GM06990 (cell line): Measurements from ENCODE around the gene PPM1B.

Source experiments
- DNase-seq: peaks from one replicate; pipeline ENCODE4 v3.0.0-alpha.2; 2011; ENCODE audit not compliant: insufficient read length; ENCODE audit errors: extremely low read depth
- H3K27me3 ChIP-seq: replicated peaks from 2 replicates; pipeline ENCODE4 v1.6.0; 2011; ENCODE audit warnings: low read length; ENCODE audit not compliant: control insufficient read depth, insufficient read depth
- H3K36me3 ChIP-seq: 2 replicates; pipeline ENCODE4 v1.5.1; 2011; ENCODE audit warnings: low read length; ENCODE audit not compliant: control insufficient read depth, insufficient read depth
- H3K4me3 ChIP-seq: replicated peaks from 2 replicates; pipeline ENCODE4 v1.5.1; 2011; ENCODE audit warnings: low read depth, mild to moderate bottlenecking, control low read depth, low read length
- CTCF ChIP-seq: IDR thresholded peaks from 2 replicates; pipeline ENCODE4 v1.5.1; 2011; ENCODE audit warnings: low read length, control low read depth, mild to moderate bottlenecking, inconsistent platforms; ENCODE audit not compliant: insufficient read depth, poor library complexity, severe bottlenecking

Gene PPM1B

GRCh38 chr2:44210362-44210761 is 41.7 kb downstream of the PPM1B start:
- DNase-seq: no peak
- H3K4me3 ChIP-seq: no peak overlapping the region
- no peak for TF ChIP-seq CTCF
- no peaks in the 10 kb centered on the region; the same call in none of the 2 replicates for H3K36me3 ChIP-seq
- H3K27me3 ChIP-seq: no peaks in the 10 kb centered on the region

- no peak for TF ChIP-seq CTCF
- Histone ChIP-seq H3K4me3 (no peak overlapping the region), H3K27me3 (no peaks in the 10 kb centered on the region), H3K36me3 (no peaks in the 10 kb centered on the region; the same call in none of the 2 replicates)
- no peak for DNase-seq
Measured at GRCh38 chr2:44211183-44211582, 42.5 kb downstream of the PPM1B start.

DNA sequence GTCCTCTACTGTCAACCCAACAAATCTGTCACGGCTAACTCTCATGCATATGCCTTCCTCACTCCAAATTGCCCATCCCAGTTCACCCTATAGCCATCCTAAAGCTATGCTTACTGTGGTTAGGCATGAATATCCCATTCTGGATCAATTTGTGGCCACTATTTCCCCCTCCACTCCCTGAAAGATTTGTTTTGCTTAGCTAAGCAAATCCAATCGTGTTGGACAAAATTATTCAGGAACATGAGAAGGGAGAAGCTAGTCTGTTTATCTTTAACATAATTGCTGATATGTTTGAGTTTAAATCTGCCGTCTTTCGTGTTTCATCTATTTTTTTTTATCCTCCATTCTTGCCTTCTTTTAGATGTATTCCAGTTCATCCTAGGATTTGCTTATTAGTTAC is 43.6 kb downstream of the PPM1B start:
- DNase-seq: no peak
- TF ChIP-seq CTCF: no peak
- H3K36me3 ChIP-seq: no peaks in the 10 kb centered on the region; the same call in none of the 2 replicates

GRCh38 chr2:44215827-44216226 is 47.2 kb downstream of the PPM1B start:
- Histone ChIP-seq H3K36me3 (no peaks in the 10 kb centered on the region; the same call in none of the 2 replicates), H3K4me3 (no peak overlapping the region), H3K27me3 (no peaks in the 10 kb centered on the region)
- no peak for TF ChIP-seq CTCF
- DNase-seq: no peak

More for the DNA sequence above, 43.6 kb downstream of the PPM1B start:
- Histone ChIP-seq H3K27me3 (no peaks in the 10 kb centered on the region), H3K4me3 (no peak overlapping the region)

GRCh38 chr2:44218771-44219170 is 50.1 kb downstream of the PPM1B start:
- no peak overlapping the region for H3K4me3 ChIP-seq
- H3K27me3 ChIP-seq: no peaks in the 10 kb centered on the region
- no peaks in the 10 kb centered on the region; the same call in 1 of the 2 replicates for H3K36me3 ChIP-seq
- DNase-seq: no peak
- no peak for TF ChIP-seq CTCF

GRCh38 chr2:44226753-44227152 is 58.1 kb downstream of the PPM1B start:
- DNase-seq: no peak
- Histone ChIP-seq H3K4me3 (no peak overlapping the region), H3K27me3 (no peaks in the 10 kb centered on the region), H3K36me3 (no peaks in the 10 kb centered on the region; the same call in 1 of the 2 replicates)
- no peak for TF ChIP-seq CTCF
